HG02759 (cell line): ENCODE results near the gene MANBA.
"Not testable (repeated sequence)": the region's sequence is repeated elsewhere in the genome, so short reads cannot be mapped to it uniquely, and the experiment has no call there.

Experiments used
- ATAC-seq: cut with Tn5 transposase; IDR thresholded peaks from one replicate; pipeline ENCODE4 v1.9.1; 2021; ENCODE audit warnings: mild to moderate bottlenecking, moderate library complexity; ENCODE audit not compliant: unreplicated experiment

Gene MANBA

GRCh38 chr4:102764901-102765300, 4.1 kb upstream of the MANBA start:
- no peak for ATAC-seq

GRCh38 chr4:102761906-102762305, 1.1 kb upstream of the MANBA start:
- ATAC-seq = no peak

- ATAC-seq = peak; percentile 15
These were observed 531 bp upstream of the MANBA start for GRCh38 chr4:102761296-102761701.

GRCh38 chr4:102759831-102760644, 730 bp downstream of the MANBA start:
- ATAC-seq = peak; percentile 64

- no peak for ATAC-seq
These were observed 2.3 kb downstream of the MANBA start for GRCh38 chr4:102758241-102759160.

- ATAC-seq = no peak
These were observed 3.1 kb downstream of the MANBA start for GRCh38 chr4:102757681-102758080.

- no peak for ATAC-seq
These were observed 6.7 kb downstream of the MANBA start for GRCh38 chr4:102754044-102754443.

- ATAC-seq = no peak
These were observed 8.8 kb downstream of the MANBA start for GRCh38 chr4:102751941-102752340.

GRCh38 chr4:102743352-102743751, 17.4 kb downstream of the MANBA start:
- peak; percentile 99 for ATAC-seq

GRCh38 chr4:102738802-102739201, 22.0 kb downstream of the MANBA start:
- not testable (repeated sequence) for ATAC-seq

- ATAC-seq = no peak
These were observed 23.9 kb downstream of the MANBA start for GRCh38 chr4:102736636-102737549.

GRCh38 chr4:102735582-102735981, 25.2 kb downstream of the MANBA start:
- ATAC-seq = no peak

- peak; percentile 100 for ATAC-seq
These were observed 26.0 kb downstream of the MANBA start for GRCh38 chr4:102734591-102735385.

- peak; percentile 7 for ATAC-seq
These were observed 26.7 kb downstream of the MANBA start for GRCh38 chr4:102734116-102734515.

- ATAC-seq = no peak
These were observed 27.7 kb downstream of the MANBA start for GRCh38 chr4:102733084-102733483.

- ATAC-seq = no peak
These were observed 28.1 kb downstream of the MANBA start for GRCh38 chr4:102732678-102733077.

GRCh38 chr4:102730968-102731533, 29.7 kb downstream of the MANBA start:
- ATAC-seq = no peak

GRCh38 chr4:102729486-102729885, 31.3 kb downstream of the MANBA start:
- not testable (repeated sequence) for ATAC-seq

- not testable (repeated sequence) for ATAC-seq
These were observed 33.8 kb downstream of the MANBA start for GRCh38 chr4:102726919-102727318.

- ATAC-seq = no peak
These were observed 34.7 kb downstream of the MANBA start for GRCh38 chr4:102726068-102726467.
